Epithelial cell of proximal tubule (primary cell): Measurements from ENCODE around the gene SBNO2. TPM values are rescaled to one million over a fixed set of nuclear protein-coding genes. Genes with fewer than 3 reads are reported as not detected.

Source experiments
- DNase-seq: peaks from one replicate; pipeline ENCODE4 v3.0.0-alpha.2; 2011; ENCODE audit warnings: low read depth
- H3K4me3 ChIP-seq: 2 replicates; pipeline ENCODE4 v1.5.1; 2011; ENCODE audit warnings: low read depth, mild to moderate bottlenecking, low read length
- CTCF ChIP-seq: conservative IDR thresholded peaks from 2 replicates; pipeline ENCODE4 v1.5.1; 2012; ENCODE audit warnings: low read depth, mild to moderate bottlenecking, low read length
- total RNA-seq: library from RNA; depleted of rRNA; stranded (reverse); fragments of >200 nt; gene quantifications from 2 replicates; pipeline ENCODE4 v1.2.3, GENCODE V29; 2015

Gene SBNO2
- total RNA-seq, 1 donor from 2014 or later, result 56.2 TPM

GRCh38 chr19:1058112-1058511, 116.0 kb downstream of the SBNO2 start:
- no peak overlapping the region for H3K4me3 ChIP-seq
- TF ChIP-seq CTCF, result no peak
- no peak for DNase-seq

Other genes with a start within 250 kb of the SBNO2 start
- gene ARID3A, start 248.2 kb downstream of the SBNO2 start, total RNA-seq, result 26.6 and 37.0 TPM in 2 replicates
- gene WDR18, start 189.9 kb downstream of the SBNO2 start, total RNA-seq, result 71.0 and 94.4 TPM in 2 replicates
- gene GRIN3B, start 173.8 kb downstream of the SBNO2 start, total RNA-seq, result under 0.01 and 0.46 TPM in 2 replicates
- 155 and 193 TPM in 2 replicates for gene TMEM259, start 153.1 kb downstream of the SBNO2 start, total RNA-seq
- not detected in 2 replicates for gene RNU6-2, start 152.7 kb downstream of the SBNO2 start, total RNA-seq
- 164 and 281 TPM in 2 replicates for gene CNN2, start 147.7 kb downstream of the SBNO2 start, total RNA-seq
- gene ABCA7, start 134.2 kb downstream of the SBNO2 start, total RNA-seq, result 4.3 and 9.7 TPM in 2 replicates
- 6.2 and 6.7 TPM in 2 replicates for gene ARHGAP45, start 107.1 kb downstream of the SBNO2 start, total RNA-seq
- gene POLR2E, start 78.9 kb downstream of the SBNO2 start, total RNA-seq, result 248 and 349 TPM in 2 replicates
- 457 and 656 TPM in 2 replicates for gene GPX4, start 70.3 kb downstream of the SBNO2 start, total RNA-seq
- 80.4 and 96.9 TPM in 2 replicates for gene STK11, start 31.5 kb upstream of the SBNO2 start, total RNA-seq
- gene CBARP, start 63.7 kb upstream of the SBNO2 start, total RNA-seq, result 6.8 and 9.7 TPM in 2 replicates
- gene ATP5F1D, start 67.5 kb upstream of the SBNO2 start, total RNA-seq, result 110 and 114 TPM in 2 replicates
- 44.1 and 66.3 TPM in 2 replicates for gene MIDN, start 74.3 kb upstream of the SBNO2 start, total RNA-seq
- 165 and 317 TPM in 2 replicates for gene CIRBP, start 95.1 kb upstream of the SBNO2 start, total RNA-seq
- 123 and 124 TPM in 2 replicates for gene FAM174C, start 101.3 kb upstream of the SBNO2 start, total RNA-seq
- gene EFNA2, start 111.6 kb upstream of the SBNO2 start, total RNA-seq, result 0.23 and 0.36 TPM in 2 replicates
- 138 and 174 TPM in 2 replicates for gene NDUFS7, start 209.6 kb upstream of the SBNO2 start, total RNA-seq
- gene GAMT, start 227.3 kb upstream of the SBNO2 start, total RNA-seq, result 22.5 and 29.2 TPM in 2 replicates
- 53.8 and 136 TPM in 2 replicates for gene DAZAP1, start 233.3 kb upstream of the SBNO2 start, total RNA-seq